ENCODE data around the gene ADGRD2. TPM values are rescaled to one million over a fixed set of nuclear protein-coding genes. Genes with fewer than 3 reads are reported as not detected.

The ADGRD2 gene
- total RNA-seq, 2 donors from 2014 or later, result not detected

GRCh38 chr9:124411514-124412227 is 38.6 kb upstream of the ADGRD2 start:
- Histone ChIP-seq H3K4me3 (no peak overlapping the region), H3K9me3 (no peaks in the 10 kb centered on the region), H3K27ac (no peak overlapping the region), H3K4me1 (ENCODE audit: control insufficient read depth in 1 of 2, low read depth in 2 of 2) (peaks cover 4 to 9% of the 10 kb centered on the region in 2 donors), H3K27me3 (replicated peaks; ENCODE audit: insufficient read depth) (no peaks in the 10 kb centered on the region), H3K36me3 (peaks cover 34% of the 10 kb centered on the region)
- no peak for TF ChIP-seq CTCF (IDR thresholded peaks at IDR 0.05)
- DNase-seq (ENCODE audit: low spot score), result no peak
- ATAC-seq (ENCODE audit: insufficient number of reproducible peaks, low FRiP score, low read depth), result no peak

GRCh38 chr9:124412228-124412575 is 38.0 kb upstream of the ADGRD2 start:
- ATAC-seq (ENCODE audit: insufficient number of reproducible peaks, low FRiP score, low read depth), result no peak
- Histone ChIP-seq H3K4me3 (no peak overlapping the region), H3K4me1 (ENCODE audit: control insufficient read depth in 1 of 2, low read depth in 2 of 2) (peaks cover 4 to 9% of the 10 kb centered on the region in 2 donors), H3K36me3 (peaks cover 34% of the 10 kb centered on the region), H3K9me3 (no peaks in the 10 kb centered on the region), H3K27me3 (replicated peaks; ENCODE audit: insufficient read depth) (no peaks in the 10 kb centered on the region), H3K27ac (no peak overlapping the region)
- DNase-seq (ENCODE audit: low spot score), result no peak
- no peak for TF ChIP-seq CTCF (IDR thresholded peaks at IDR 0.05)

GRCh38 chr9:124414612-124415011 is 35.6 kb upstream of the ADGRD2 start:
- DNase-seq (ENCODE audit: low spot score) (no peak), ATAC-seq (ENCODE audit: insufficient number of reproducible peaks, low FRiP score, low read depth) (no peak)
- Histone ChIP-seq H3K4me3 (peak overlapping the region; percentile 84), H3K36me3 (peaks cover 31% of the 10 kb centered on the region), H3K27ac (no peak overlapping the region), H3K4me1 (ENCODE audit: control insufficient read depth in 1 of 2, low read depth in 2 of 2) (peaks cover 4 to 9% of the 10 kb centered on the region in 2 donors), H3K27me3 (replicated peaks; ENCODE audit: insufficient read depth) (no peaks in the 10 kb centered on the region), H3K9me3 (no peaks in the 10 kb centered on the region)
- TF ChIP-seq CTCF (IDR thresholded peaks at IDR 0.05), result no peak

GRCh38 chr9:124415102-124415851 is 35.0 kb upstream of the ADGRD2 start, which contains the start of gene PSMB7:
Gene PSMB7, minus strand, starts transcription at chr9:124415442. Its CDS starts 17 bp downstream, at chr9:124415425.
- no peaks in the 10 kb centered on the region for H3K9me3 ChIP-seq
- H3K4me3 ChIP-seq, result peak within 1 kb of the TSS; percentile 84
- H3K27ac ChIP-seq, result peak within 1 kb of the TSS in 1 of 2 donors; percentile 34
- H3K27me3 ChIP-seq (replicated peaks; ENCODE audit: insufficient read depth), result no peaks in the 10 kb centered on the region
- H3K36me3 ChIP-seq, result peaks cover 31% of the 10 kb centered on the region
- peak; percentile 79 for TF ChIP-seq CTCF (IDR thresholded peaks at IDR 0.05)
- ATAC-seq (ENCODE audit: insufficient number of reproducible peaks, low FRiP score, low read depth), result peak; percentile 93
- peaks cover 4 to 9% of the 10 kb centered on the region in 2 donors for H3K4me1 ChIP-seq (ENCODE audit: control insufficient read depth in 1 of 2, low read depth in 2 of 2)
- DNase-seq (ENCODE audit: low spot score), result peak; percentile 85

- TF ChIP-seq CTCF (IDR thresholded peaks at IDR 0.05), result no peak
- ATAC-seq (ENCODE audit: insufficient number of reproducible peaks, low FRiP score, low read depth) (no peak), DNase-seq (ENCODE audit: low spot score) (no peak)
- peaks cover 4 to 9% of the 10 kb centered on the region in 2 donors for H3K4me1 ChIP-seq (ENCODE audit: control insufficient read depth in 1 of 2, low read depth in 2 of 2)
- peak overlapping the region; percentile 84 for H3K4me3 ChIP-seq
- H3K9me3 ChIP-seq, result no peaks in the 10 kb centered on the region
- H3K27ac ChIP-seq, result no peak overlapping the region
- H3K36me3 ChIP-seq, result peaks cover 25% of the 10 kb centered on the region
- H3K27me3 ChIP-seq (replicated peaks; ENCODE audit: insufficient read depth), result no peaks in the 10 kb centered on the region
These were observed 34.3 kb upstream of the ADGRD2 start for GRCh38 chr9:124415852-124416484.

Data from thoracic aorta (tissue), 2 donors.